ENCODE measurements around the gene NFE2L1. TPM values are rescaled to one million over a fixed set of nuclear protein-coding genes. Genes with fewer than 3 reads are reported as not detected.
A peak's percentile ranks its signal among the peaks of the same experiment; 100 is the strongest.

NFE2L1 gene
- total and polyA plus RNA-seq, 9 of the 15 experiments (the other 6 are each of a cell fraction or from before 2014, with no cell fraction given): 2.0 to 68.6 (median 39.7) TPM

GRCh38 chr17:48014595-48015111 lies 33.5 kb upstream of the NFE2L1 start (continued):
- TF ChIP-seq RERE (CRISPR knock-in tag; IDR thresholded peaks at IDR 0.05; ENCODE audit: borderline replicate concordance) (no peak), CHD1 (IDR thresholded peaks at IDR 0.05; ENCODE audit: low read length) (no peak), EHMT2 (IDR thresholded peaks at IDR 0.05) (no peak), ZNF639 (CRISPR knock-in tag; conservative IDR thresholded peaks at IDR 0.05 in 1 of 2, IDR thresholded peaks at IDR 0.05 in 1 of 2) (no peak), PRPF4 (IDR thresholded peaks at IDR 0.05; ENCODE audit: insufficient read depth, low read depth, low read length, poor library complexity, severe bottlenecking) (no peak), U2AF2 (optimal IDR thresholded peaks at IDR 0.05; ENCODE audit: low read depth, low read length) (no peak), RB1 (IDR thresholded peaks at IDR 0.05; ENCODE audit: low read depth) (0 out of 2 replicates have a peak, but pooled peaks have one; percentile 15), ZNF253 (CRISPR knock-in tag; conservative IDR thresholded peaks at IDR 0.05) (no peak), CLOCK (CRISPR knock-in tag; IDR thresholded peaks at IDR 0.05; ENCODE audit: borderline replicate concordance) (no peak)
- TF ChIP-seq, protein P1, sequence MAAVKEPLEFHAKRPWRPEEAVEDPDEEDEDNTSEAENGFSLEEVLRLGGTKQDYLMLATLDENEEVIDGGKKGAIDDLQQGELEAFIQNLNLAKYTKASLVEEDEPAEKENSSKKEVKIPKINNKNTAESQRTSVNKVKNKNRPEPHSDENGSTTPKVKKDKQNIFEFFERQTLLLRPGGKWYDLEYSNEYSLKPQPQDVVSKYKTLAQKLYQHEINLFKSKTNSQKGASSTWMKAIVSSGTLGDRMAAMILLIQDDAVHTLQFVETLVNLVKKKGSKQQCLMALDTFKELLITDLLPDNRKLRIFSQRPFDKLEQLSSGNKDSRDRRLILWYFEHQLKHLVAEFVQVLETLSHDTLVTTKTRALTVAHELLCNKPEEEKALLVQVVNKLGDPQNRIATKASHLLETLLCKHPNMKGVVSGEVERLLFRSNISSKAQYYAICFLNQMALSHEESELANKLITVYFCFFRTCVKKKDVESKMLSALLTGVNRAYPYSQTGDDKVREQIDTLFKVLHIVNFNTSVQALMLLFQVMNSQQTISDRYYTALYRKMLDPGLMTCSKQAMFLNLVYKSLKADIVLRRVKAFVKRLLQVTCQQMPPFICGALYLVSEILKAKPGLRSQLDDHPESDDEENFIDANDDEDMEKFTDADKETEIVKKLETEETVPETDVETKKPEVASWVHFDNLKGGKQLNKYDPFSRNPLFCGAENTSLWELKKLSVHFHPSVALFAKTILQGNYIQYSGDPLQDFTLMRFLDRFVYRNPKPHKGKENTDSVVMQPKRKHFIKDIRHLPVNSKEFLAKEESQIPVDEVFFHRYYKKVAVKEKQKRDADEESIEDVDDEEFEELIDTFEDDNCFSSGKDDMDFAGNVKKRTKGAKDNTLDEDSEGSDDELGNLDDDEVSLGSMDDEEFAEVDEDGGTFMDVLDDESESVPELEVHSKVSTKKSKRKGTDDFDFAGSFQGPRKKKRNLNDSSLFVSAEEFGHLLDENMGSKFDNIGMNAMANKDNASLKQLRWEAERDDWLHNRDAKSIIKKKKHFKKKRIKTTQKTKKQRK (IDR thresholded peaks at IDR 0.05; ENCODE audit: borderline replicate concordance, low read depth, low read length): no peak
- TF ChIP-seq, protein P2, sequence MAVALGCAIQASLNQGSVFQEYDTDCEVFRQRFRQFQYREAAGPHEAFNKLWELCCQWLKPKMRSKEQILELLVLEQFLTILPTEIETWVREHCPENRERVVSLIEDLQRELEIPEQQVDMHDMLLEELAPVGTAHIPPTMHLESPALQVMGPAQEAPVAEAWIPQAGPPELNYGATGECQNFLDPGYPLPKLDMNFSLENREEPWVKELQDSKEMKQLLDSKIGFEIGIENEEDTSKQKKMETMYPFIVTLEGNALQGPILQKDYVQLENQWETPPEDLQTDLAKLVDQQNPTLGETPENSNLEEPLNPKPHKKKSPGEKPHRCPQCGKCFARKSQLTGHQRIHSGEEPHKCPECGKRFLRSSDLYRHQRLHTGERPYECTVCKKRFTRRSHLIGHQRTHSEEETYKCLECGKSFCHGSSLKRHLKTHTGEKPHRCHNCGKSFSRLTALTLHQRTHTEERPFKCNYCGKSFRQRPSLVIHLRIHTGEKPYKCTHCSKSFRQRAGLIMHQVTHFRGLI (CRISPR knock-in tag; IDR thresholded peaks at IDR 0.05): no peak
